Measurements from ENCODE around the gene PIN1.

The PIN1 gene

DNA sequence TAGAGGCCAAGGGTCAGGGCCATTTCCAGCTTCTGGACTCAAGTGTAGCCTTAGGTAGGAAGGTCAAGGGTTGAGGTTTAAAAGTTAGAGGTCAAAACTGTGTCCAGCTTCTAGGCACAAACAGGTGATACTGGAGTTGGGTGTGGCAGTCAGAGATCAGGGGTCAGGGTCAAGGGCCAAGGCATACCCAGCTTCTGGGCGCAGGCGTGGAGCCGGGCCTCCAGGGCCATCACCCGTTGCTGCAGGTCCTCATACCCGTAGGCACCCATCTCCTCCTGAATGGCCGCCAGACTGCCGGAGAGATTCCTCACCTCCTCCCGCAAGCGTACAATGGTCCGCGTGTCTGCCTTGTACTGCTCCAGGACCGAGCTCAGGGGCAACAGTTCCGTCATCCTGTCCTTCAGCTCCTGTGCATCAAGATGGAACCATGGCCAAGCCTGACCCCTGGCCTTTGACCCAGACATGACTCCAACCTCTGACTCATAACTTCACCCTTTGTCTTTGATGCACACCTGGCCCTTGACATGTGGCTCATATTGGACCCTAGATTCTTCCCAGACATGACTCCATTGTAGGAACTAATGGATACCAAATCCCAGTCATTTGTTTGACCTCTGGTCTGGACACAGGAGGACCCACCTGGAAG lies 22.1 kb downstream of the PIN1 start:
- no peak for DNase-seq

DNA sequence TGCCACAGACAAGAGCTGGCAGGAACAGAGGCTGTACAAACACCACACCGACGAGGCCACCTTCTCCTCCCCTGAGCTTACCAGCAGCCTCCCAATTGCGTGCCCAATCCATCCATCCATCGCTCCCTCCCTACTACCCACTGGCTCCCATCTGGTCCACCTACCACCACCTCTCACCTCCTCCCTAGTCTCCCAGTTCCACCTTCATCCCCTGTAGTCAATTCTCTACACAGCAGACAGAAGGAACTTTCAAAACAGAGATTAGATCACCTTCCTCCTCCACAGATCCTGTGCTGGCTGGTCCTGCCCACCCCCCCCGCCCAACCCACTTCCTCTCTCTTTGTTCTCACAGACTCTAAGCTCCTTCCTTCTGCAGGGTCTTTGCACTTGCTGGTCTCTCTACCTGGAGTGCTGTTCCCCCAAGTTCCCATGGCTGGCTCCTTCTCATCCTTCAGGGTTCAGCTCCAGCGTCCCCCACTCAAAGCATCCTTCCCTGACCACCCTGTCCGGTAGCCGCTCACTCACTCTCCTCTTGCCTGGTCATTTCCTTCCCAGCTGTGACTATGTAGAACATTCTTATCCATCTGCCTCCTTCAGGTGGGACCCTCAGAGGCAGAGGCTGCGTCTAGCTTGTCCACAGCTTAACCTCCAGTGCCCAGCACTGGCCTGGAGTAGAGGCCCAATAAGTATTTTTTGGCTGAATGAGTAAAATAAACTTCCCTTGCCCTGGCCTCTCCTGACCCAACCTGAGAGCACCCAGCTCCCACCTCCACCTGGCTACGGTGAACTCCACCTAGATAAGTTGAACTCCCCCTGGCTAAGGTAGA lies 23.0 kb downstream of the PIN1 start:
- DNase-seq = no peak

DNA sequence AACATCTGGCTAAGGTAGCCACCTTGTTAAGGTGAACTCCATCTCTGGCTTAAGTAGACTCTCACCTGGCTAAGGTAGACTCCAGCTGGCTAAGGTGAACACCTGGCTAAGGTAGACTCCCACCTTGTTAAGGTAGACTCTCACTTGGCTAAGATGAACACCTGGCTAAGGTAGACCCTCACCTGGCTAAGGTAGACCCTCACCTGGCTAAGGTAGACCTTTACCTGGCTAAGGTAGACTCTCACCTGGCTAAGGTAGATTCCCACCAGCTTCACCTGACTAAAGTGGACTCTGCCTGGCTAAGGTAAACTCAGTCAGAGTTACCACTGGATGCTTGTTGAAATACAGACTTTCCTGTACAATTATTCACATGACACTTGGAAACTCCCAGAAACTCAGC lies 23.6 kb downstream of the PIN1 start:
- no peak for DNase-seq

DNA sequence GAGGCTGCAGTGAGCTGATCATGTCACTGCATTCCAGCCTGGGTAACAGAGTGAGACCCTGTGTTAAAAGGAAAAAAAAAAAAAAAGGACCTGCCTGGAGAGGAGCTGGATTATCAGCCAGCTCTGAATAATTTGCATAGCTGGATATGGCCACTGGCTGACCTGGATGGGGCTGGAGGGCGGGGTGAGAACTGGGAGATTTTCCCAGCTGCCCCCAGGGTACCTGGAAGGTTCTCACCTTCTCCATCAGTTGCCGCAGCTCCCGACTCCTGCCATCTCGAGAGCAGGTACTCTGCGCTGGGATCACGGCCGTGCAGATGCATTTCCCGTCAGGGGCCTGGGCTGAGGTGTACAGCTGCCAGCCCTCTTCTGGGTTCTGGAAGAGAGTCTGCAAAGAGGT lies 25.3 kb downstream of the PIN1 start:
- no peak for DNase-seq

DNA sequence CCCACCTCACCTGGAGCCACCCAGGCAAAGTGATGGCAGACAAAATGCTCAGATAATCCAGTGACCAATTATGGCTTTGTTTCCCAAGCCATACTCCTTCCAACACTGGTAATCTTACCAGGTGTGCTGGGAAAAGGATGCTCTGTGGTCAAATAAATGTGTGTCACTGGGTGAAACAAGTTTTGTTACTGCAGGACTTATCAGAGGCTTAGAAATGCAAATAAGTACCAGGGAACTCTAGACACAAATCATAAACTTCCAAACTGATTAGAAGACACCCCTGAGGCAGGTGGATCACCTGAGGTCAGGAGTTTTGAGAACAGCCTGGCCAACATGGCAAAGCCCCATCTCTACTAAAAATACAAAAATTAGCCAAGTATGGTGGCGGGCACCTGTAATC lies 26.4 kb downstream of the PIN1 start:
- no peak for DNase-seq

DNA sequence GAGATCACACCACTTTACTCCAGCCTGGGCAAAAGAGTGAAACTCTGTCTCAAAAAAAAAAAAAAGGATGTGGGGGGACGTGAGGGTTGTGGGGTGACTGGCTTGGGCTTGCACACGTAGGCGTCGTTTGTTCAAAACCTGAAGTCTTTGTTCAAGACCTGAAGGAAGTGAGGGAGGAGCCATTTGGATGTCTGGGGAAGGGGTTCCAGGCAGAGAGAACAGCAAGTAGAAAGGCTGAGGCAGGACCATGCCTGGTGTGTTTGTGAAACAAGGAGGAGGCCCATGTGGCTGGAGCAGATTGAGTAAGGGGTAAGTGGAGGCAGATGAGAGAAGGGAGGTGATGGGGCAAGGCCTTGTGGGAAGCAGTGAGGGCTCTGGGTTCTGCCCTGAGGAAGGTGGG lies 27.8 kb downstream of the PIN1 start:
- DNase-seq = no peak

DNA sequence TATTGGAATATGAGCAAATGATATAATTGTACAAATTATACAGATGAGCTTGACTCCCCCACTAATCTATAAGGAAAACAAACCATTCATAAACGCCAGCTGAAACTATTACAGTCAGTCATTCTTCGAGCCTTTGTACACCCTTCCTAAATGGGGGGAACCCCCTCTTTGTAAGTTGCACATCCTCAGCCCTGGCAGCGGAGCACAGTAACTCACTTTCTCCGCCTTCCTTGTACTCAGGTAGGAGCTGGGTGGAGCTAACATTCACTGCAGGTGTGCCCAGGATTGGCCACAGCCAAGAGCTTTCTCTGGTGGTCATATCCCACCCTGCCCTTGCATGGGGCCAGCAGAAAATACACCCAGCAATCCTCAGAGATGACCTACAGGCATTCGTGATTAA lies 28.6 kb downstream of the PIN1 start:
- no peak for DNase-seq

DNA sequence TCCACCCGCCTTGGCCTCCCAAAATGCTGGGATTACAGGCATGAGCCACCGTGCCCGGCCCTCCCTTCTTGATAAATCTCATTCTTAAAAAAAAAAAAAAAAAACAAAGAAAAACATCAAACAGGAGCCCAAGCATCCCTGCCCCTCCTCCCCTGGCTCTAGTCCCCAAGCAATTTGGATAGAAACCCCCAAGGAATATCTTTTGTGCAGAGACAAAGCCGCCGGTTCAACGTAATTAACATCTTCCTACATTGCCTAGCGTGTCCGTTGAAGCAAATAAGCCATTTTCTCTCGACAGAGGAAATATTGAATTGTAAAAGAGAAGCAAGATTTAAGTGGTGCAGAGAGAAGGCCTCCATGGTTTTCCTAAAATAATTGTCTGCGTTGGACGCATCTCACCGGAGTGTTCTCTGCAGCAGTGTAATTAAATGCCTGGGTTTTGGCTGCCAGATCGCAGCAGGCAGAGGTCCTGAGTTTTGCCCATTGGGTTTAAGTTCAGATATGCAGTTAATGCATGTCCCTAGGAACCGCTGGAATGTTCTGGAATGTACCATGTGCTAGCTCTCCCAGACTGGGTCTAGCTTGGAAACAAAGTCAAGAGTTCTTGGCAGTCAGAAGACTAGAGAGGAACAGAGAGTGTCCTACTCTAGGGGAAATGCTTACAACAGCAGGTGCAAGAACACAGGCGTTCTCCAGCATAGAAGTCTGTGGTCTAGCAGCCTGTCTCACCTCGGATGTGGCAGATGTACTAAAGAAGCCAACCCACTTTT lies 30.8 kb downstream of the PIN1 start:
- DNase-seq = no peak

DNA sequence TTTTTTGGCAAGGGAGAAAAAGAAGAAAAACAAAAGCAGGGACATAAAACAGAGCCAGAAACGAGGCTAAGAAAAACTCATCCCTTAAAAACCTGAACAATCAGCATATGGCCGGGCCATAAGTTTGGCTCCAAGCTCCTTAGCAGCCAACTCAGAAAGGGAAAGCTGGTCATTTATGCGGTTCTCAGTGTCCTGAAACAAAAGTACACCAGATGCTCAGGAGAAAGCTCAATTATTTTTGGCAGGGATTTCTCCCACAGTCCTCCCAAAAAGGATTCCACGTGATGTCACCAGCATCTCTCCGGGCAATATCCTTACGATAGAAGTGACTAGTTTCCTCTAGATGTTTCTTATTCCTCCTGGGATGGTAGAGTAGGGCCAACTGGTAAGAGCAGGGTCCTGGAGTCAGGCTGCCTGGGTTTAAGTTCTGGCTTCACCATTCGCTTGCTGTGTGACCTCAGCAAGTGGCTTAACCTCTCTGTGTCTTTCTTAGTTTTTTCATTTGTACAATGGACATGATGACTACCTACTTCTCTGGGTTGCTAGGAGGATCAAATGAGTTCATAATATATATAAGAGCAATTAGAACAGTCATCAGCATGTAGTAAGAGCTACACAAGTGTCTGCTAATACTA lies 34.0 kb downstream of the PIN1 start:
- DNase-seq = no peak

DNA sequence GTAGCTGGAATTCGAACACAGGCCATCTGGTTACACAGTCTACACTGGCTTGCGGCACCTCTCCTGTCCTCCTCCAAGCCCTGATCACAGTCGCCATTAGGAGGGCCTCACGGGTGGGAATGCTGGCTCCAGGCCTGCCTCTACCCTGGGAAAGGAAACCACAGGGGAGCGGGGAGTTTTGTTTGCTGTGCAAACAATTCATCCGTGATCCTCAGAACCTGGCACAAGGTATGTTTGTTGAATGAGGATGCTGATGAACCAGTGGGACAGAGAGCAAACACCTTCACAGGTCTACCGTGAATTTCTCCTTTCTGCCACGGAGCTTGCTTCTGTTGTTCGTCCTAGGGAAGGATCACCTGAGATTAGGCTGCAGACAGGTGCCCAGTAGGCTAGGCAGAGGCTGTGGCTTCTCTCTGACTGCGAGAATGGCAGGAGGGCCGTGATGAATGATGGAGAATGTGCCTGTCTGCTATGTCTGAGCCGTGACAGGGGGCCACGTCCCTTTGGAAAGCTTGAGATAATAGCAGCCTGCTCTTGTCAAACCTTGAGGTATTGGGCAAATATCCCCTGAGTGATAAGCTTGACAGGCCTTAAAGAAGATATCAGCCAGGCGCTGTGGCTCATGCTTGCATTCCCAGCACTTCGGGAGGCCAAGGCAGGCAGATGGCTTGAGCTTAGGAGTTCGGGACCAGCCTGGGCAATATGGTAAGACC lies 36.7 kb downstream of the PIN1 start:
- DNase-seq = no peak

DNA sequence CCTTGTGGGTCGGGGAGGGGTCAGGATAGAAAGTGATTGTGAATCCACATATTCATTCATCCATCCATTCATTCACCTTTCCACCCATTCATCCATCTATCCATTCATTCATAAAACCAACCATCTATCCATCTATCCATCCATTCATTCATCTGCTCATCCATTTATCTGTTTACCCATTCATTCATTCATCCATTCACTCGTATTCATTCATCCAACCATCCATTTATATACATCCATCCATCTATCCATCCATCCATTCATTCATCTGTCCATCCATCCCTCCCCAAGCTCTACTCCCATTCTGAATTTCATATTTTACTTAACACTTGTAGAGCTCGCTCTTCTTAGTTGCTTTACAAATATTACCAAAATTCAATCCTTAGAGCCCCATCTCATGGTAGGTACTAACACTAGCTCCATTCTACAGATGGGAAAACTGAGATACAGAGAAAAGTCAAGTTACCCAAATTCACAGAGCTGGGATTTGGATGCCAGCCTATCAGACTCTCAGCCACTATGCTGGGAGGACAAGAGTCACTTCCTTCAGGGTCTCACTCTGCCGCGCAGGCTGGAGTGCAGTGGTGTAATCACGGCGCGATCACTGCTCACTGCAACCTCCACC lies 37.6 kb downstream of the PIN1 start:
- no peak for DNase-seq

DNA sequence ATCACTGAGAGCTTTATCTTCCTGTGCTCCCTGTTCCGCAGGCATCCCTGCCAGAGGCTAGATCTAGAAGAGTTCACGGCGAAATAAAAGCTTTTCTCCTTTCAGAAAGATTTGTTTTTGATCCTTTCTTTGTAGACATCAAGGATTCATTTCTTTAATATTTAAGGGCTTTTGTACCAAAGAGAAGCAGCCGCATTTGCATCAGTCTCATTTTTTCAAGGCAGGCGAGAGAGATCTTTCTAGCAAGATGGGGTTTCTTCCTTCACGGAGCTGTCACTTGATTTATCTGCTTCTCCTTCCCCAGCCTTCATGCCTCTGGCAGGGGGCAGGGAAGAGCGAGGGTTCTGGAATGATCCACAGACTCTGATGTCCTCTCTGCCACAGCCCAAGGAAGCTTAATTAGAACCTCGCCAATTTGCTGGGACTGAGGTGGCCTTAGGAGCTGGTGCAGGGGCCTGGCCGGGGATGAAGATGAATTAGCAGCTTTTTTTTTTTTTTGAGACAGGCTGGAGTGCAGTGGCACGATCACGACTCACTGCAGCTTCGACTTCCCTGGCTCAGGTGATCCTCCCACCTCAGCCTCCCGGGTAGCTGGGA lies 40.0 kb downstream of the PIN1 start:
- DNase-seq = no peak

DNA sequence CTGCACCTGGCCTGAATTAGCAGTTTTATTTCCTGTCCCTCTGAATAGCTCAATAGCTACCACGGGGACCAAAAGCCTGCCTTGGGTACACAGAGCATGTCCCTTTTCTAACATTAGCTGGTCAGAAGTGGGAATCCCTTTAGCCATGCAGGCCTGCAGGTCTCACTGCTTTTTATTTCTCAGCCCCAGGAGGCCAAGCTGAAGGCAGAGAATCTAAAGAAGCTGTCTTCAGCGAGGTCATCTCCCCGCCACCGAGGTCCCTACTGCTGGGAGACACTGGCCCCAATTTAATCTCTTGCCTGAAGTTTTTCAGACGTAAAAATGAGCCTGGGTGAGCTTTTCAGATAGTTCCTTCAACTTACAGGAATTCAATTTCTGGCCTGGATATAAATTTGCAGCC lies 40.7 kb downstream of the PIN1 start:
- DNase-seq = no peak

DNA sequence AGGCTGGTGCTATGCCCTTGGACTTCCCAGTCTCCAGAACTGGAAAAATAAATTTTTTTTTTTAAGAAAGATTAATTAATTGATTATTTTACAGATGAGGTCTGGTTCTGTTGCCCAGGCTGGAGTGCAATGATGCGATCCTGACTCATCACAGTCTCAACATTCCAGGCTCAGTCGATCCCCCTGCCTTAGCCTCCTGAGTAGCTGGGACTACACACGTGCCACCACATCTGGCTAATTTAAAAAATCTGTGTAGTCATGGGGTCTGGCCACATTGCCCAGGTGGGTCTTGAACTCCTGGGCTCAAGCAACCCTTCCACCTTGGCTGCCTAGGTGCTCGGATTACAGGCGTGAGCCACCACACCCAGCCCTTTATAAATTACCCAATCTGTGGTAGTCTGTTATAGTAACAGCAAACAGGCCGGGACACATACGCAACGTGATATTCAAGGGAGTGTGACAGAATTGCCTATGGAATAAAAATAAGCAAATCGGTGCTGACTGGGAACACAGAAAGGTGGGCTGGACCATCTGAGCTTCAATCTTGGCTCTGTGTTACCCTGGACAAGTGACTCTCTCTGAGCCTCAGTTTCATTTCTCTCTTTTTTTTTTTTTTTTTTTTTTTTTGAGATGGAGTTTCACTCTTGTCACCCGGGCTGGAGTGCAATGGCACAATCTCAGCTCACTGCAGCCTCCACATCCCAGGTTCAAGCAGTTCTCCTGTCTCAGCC lies 42.8 kb downstream of the PIN1 start:
- no peak for DNase-seq

DNA sequence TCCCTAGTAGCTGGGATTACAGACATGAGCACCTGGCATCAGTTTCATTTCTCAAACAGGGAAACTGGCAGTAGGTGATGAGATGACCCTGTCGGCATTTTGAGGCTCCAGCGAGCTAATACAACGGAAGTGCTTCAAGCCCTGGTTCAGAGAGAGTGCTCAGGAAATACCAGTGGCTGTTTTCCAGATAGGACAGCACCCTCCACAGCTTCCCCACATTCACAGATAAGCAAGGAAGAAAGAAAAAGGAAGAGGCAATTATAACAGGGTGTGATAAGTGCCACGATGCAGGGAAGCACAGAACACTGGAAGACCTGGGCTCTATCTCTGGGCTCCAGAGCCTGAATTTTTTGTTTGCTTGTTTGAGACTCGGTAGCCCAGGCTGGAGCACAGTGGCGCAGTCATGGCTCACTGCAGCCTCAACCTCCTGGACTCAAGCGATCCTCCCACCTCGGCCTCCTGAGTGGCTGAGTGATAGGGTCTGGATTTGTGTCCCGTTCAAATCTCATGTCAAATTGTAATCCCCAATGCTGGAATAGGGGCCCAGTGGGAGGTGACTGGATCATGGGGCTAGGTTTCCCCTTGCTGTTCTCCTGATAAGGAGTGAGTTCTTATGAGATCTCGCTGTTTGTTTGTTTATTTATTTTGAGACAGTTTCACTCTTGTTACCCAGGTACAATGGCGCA lies 43.5 kb downstream of the PIN1 start:
- DNase-seq = no peak

DNA sequence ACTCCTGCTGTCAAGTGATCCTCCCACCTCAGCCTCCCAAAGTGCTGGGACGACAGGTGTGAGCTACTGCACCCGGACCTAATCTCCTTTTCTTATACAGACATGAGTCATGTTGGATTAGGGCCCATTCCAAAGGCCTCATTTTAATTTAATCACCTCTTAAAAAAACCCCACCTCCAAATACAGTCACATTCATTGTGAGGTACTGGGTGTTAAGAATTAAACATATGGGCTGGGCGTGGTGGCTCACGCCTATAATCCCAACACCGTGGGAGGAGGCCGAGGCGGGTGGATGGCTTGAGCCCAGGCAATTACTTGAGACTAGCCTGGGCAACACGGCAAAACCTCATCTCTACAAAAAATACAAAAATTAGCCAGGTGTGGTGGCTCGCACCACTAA lies 46.6 kb downstream of the PIN1 start:
- DNase-seq = no peak

DNA sequence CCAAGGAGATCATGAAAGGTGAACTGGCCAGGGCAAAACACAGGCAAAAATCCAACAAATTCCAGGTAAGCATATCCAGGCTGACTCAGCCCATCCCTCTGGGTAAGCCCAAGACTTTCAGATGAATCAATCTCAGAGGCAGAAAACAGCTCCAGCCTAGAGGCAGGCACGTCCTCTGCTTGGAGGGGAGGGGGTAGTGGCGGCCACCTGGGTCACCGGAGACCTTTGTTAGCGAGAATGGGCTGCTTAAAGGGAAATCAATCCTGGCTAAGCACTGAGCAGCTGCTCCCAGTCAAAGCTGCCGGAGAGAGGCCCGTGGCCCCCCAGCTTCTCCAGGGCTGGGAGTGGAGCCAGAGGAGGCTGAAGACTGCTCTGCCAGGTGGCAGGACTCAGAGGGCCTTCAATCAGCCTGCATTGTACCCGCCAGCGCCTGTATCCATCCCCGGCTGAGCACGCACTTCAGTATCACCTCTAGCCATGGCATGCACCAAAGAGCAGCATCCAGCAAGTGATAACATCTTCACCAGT lies 48.2 kb downstream of the PIN1 start:
- DNase-seq = no peak

DNA sequence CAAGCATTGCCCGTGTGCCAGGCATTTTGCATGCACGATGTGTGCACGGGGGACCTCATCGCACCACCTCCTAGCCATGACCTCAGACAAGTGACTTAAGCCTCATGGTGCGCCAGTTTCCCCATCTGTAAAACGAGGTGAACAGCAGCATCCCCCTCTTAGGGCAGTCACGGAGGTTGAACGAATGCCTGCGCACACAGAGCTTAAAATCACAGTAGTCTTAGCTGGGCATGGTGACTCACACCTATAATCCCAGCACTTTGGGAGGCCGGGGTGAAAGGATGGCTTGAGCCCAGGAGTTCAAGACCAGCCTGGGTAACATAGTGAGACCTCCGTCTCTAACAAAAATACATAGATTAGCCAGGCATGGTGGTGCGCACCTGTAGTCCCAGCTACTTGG lies 48.6 kb downstream of the PIN1 start:
- DNase-seq = no peak

DNA sequence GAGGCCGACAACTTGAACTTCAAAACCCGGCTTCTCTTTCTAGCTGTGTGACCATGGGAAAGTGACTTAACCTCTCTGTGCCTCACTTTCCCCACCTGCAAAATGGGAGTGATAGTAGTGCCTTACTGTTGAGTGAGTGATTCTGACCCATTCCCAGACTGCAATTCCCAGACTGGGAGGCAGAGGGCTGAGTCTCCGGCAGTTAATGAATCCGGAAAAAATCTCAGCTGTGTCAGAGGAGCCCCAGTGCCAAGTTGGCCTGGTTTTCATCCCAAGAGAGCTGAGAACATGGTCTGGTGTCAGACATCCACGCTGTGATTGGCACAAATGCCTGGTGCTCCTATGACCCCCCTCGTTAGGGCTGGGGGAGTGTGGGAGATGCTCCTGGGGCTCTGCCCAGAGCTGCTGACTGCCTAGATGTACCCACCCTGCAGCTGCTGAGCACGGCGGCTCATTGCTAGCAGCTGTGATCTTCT lies 50.0 kb downstream of the PIN1 start:
- no peak for DNase-seq

Measured in activated T-cell treated with anti-CD3 and anti-CD28 coated beads for 4 hours (primary cell).